Tongue (tissue), 2 donors: ENCODE measurements around the gene ABTB2. TPM values are rescaled to one million over a fixed set of nuclear protein-coding genes. Genes with fewer than 3 reads are reported as not detected.

Source experiments
- DNase-seq: peaks from one replicate; pipeline ENCODE4 v3.0.0-alpha.2; 2015
- total RNA-seq: library from RNA; depleted of rRNA; stranded (reverse); fragments of >200 nt; gene quantifications from one replicate; pipeline ENCODE4 v1.2.3, GENCODE V29; 2014

The ABTB2 gene
- total RNA-seq, 1 donor from 2014 or later = 19.9 TPM

GRCh38 chr11:34209809-34210208 lies 148.0 kb downstream of the ABTB2 start:
- no peak for DNase-seq

DNA sequence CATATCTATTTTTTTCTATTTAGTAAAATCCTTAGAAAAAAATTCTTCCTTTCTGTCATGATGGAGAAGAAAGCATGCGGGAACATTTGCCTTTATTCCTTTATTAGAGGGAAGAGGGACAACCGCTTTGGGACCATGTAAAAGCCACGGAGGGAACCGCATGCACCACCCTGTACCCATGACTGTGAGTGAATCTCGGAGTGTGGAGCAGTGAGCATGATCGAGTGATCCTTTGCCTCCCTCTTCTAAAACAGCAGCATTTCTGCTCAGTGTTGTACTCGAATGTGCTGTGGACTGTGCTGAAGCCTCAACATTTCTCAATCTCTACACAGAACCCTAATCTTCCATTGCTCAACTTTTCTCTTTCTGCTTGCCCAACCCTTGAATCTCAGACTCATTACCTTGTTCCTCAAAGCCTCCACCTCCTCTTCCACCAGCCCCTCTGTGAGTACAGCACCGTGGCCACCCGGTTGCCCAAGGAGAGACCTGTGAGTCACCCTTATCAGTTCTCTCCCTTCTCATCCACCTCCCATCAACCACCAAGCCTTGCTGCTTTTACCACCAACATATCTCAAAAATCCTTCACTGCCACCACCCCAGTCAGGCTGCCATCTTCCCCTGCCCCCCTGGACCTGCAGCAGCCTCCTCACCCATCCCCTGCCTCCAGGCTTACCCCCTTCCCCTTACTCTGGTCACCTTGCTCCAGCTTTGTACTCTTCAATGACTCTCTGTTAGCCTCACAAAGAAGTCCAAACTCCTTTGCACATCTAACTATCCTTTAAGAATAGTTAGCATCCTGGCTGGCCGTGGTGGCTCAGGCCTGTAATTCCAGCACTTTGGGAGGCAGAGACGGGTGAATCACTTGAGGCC lies 149.3 kb downstream of the ABTB2 start:
- DNase-seq = no peak

GRCh38 chr11:34207487-34208180 lies 150.2 kb downstream of the ABTB2 start:
- peak; percentile 56 for DNase-seq

GRCh38 chr11:34206407-34207300 lies 151.2 kb downstream of the ABTB2 start:
- peak; percentile 86 for DNase-seq

DNA sequence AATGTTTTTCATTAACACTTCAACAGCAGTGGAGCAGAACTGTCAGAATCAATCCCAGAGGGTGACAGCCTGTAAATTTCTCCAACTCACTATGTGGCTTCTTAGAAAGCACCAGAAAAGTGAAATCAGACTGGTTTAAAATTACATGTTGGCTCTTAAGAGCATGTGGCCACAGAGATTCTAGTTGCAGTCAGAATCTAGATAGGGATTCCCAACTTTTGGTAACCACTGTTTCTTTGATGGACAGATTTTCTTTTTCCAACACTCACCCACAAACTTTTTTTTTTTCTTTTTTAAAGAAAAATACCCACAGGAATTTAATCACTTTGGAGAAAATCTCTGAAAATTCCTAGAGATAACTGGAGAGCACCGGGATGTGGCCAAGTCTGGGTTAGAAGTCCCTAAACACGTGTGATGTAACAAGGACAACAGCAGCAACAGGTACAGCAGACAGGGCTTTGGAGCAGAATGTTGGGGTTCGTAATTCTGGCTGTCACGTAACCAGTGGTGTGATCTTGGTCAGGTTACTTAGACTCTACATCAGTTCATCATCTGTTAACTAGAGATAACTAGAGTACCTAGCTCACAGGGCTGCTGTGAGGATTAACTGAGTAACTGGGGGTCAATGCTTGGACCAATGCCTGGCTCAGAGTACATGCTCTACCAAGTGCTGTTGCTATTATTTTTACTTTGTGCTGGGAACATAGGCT lies 152.3 kb downstream of the ABTB2 start:
- DNase-seq = no peak

DNA sequence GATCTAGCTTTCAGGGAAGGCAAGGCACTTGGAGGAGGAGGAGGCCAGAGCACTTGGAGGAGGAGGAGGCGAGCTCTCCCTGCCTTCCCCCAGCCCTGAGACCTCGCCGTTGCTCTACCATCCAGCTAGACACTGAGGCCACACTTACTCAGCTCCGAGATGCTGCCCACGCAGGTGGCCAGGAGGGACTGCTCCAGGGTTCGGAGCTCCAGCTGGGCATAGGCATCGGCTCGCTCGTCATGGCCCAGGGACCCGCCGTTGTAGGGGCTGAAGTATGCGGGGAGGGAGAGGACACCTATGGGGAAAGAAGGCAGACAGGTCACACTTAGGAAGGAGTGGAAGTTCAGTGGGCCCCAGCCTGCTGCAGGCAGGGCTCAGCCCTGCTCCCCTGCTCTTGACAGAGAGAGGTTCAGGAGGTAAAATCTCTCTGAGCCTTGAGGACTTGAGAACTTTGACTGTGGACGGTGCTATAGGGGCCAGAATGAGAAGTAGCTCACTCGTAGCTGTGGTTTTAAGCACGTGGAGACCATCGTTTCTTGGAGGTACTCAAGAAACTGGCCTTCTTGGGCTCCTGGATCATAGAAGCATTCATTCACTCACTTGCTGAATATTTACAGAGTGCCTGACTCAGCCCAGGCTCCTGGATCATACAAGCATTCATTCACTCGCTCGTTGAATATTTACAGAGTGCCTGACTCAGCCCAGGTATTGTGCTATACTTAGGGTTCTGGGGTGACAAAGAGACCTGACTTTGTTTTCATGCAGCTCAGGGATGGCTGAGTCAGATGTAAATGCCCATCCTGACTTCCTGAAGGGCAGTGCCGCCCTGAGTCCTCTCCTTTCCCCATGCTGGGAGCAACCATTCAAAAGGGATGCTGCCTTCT lies 153.2 kb downstream of the ABTB2 start:
- no peak for DNase-seq

DNA sequence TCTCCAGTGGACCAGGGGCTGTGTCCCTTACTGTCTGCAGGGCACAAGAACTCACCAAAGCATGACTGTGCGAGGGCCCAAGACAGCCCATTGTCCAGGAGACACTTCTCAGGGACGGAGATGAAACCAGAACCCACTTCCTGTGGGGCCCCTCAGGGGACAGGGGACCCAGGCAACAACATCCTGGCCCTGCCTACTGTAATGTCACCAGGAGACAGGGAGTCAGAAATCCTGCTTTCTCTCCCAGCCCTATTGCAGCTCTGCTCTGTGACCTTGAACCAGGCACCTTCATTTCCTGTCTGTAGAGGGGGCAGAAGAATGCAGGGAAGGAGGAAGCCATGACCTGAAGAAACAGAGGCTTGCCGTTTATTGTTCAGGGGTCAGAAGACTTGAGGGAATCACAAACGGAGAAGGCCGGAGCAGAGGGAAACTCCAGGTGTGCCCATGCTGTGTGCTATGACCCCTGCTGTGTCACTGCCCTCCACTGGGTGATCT lies 154.4 kb downstream of the ABTB2 start:
- DNase-seq = no peak

- no peak for DNase-seq
Observed at GRCh38 chr11:34201129-34201528, 156.7 kb downstream of the ABTB2 start.

- no peak for DNase-seq
Observed at GRCh38 chr11:34199525-34199924, 158.3 kb downstream of the ABTB2 start.

DNA sequence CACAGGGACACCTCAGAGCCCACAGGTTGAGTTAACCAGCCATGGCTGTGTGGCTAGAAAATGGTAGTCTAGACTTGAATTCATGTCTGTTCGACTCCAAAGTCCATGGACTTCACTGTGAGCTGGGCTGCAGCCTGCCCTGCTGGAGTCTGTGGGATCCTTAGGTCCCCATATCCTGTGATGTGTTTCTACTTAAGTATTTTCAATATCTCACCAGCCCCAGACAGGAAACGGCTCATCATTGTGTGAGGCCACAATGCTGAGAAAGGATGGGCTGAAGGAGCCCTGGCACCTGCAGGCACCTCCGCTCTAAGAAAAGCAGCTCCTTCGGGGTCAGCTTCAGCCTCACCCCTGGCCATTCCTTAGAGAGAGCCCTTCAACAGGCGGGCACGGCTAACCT lies 159.3 kb downstream of the ABTB2 start:
- DNase-seq = no peak

GRCh38 chr11:34197256-34197655 lies 160.6 kb downstream of the ABTB2 start:
- DNase-seq = no peak

- no peak for DNase-seq
Observed at GRCh38 chr11:34194576-34195335, 163.1 kb downstream of the ABTB2 start.

DNA sequence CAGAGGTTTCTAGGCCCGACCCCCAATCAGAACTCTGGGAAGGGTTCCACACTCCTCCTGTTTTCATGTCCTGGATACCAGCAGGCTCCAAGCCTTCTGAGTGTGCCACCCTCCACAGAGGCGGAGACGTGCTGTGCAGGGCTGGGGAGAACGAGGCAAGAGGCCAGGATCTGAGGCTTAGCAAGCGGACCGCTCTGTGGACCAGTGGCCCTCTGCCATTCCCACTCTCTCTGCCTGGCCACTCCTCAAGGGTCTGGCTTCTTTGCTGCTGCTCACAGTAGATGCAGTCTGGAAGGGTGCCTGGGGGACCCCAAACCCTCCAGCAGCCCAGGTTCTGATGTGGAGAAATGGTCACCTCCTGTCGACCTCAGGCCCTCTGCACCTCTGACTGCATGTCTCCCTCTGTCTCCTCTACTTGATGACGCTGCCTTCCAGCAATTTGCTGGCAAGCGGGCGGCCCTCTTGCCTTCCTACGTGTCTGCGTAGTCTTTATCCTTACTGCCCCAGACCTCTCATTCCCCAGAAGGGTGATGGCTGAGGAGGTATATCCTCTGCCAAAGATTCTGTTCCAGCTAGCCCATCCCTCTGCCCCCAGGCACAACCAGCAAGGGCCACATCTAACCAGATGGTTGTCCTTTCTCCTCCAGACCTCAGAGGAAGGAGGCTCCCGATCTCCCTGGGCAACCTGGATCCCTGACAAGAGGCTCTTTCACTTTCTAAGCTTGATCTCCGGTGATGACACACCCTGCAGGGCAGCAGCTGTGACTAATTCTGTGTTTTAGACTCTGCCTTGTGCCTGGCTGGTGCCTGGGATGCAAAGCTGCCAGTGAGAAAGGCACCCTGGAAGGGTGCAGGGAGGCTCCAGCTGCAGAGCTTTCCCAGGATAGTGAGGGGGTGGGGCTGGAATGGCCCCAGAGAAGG lies 165.1 kb downstream of the ABTB2 start:
- peak; percentile 86 for DNase-seq

DNA sequence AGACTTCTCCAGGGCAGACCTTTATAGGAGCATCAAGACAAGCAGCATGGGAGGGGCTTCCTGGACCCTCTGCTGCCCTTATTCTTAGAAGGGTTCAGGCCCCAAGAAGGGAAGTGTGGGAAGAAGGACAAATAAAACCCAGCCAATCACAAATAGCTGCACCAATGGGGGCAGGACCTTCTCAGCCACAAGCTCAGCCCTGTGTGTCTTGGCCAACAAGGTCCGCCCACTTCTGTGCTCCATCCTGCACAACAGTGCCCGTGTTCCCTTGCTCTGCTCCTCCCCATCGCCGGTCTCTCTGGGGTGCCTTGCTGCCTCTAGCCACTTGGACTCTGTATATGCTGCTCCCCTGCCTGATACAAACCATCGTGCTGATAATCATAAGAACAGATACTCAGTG lies 166.2 kb downstream of the ABTB2 start:
- no peak for DNase-seq

DNA sequence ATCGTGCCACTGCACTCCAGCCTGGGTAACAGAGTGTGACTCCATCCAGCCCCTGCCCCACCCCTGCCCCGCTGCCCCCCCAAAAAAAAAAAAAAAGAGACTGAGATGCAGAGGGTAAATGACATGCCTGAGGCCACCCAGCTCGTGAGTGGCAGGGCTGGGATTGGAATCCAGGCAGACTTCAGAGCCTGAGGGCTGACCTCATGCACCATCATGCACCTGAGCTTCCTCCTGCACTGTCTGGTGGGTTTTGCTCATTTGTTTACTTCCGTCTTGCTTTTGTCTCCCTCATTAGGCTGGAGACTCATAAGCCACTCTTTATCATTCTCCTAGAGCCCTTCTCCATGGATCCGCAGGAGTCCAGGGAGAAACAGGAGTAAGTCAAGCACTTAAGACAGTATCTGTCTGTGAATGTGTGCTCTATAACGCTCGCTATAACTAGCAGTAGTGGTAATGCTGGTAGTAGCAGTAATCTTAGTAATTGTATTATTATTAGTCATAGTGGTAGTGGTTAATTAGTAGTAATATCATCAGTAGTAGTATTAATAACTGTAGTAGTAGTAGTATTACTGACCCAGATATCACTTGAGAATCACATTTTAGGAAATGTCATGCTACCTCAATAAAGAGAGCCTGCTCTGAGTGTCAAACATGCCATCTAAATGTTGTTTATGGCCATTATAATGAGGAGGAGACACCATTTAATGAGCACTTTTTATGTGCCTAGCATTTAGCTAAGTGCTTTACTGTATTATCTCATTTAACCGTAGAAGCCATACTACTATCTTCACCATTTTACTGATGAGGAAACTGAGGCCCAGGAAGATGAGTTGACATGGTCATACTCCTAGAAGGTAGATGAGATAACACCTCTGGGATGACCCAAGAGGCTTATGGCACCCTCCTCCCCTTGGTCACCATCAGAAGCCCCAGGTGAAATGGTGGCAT lies 167.3 kb downstream of the ABTB2 start:
- no peak for DNase-seq

GRCh38 chr11:34189191-34189590 lies 168.6 kb downstream of the ABTB2 start:
- no peak for DNase-seq

DNA sequence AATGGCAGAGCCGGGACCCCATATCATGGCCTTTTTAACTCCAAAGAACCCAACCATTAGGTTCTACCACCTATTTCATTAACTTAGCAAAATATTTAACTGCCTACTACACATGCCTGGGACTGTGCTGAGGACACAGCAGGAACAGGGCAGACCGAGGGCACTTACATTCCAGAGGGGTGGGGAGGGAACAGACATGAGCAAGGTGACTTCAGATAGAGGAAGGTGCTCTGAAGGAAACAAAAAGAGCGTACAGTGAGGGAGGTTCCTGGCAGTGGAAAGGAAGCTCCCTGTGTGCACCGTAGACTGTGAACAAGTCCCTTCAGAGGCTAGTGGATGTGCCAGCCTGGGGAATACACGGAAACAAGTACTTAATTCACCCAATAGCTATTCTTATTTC lies 169.6 kb downstream of the ABTB2 start:
- DNase-seq = no peak
